Stomach smooth muscle (tissue), 2 donors: ENCODE measurements around the gene TMEM215.

ENCODE experiments used
- H3K27ac ChIP-seq: one replicate; pipeline ENCODE4 v1.7.0; 2013; ENCODE audit warnings: mild to moderate bottlenecking, low read length, inconsistent platforms
- H3K27me3 ChIP-seq, 2 donors: one replicate each; pipeline ENCODE4 v1.7.0; 2013; ENCODE audit warnings: low read length in 2 of 2; ENCODE audit not compliant: insufficient read depth in 2 of 2, control insufficient read depth in 1 of 2
- H3K36me3 ChIP-seq, 2 donors: one replicate each; pipeline ENCODE4 v1.7.0; 2013; ENCODE audit warnings: low read length in 2 of 2; ENCODE audit not compliant: control insufficient read depth in 2 of 2, insufficient read depth in 2 of 2
- H3K4me1 ChIP-seq: one replicate; pipeline ENCODE4 v1.7.0; 2013; ENCODE audit warnings: low read length; ENCODE audit not compliant: control insufficient read depth, insufficient read depth
- H3K4me3 ChIP-seq, 2 donors: one replicate each; pipeline ENCODE4 v1.7.0; 2013; ENCODE audit warnings: low read length in 2 of 2
- H3K9ac ChIP-seq, 2 donors: one replicate each; pipeline ENCODE4 v1.7.0; 2013; ENCODE audit warnings: low read length in 2 of 2, mild to moderate bottlenecking in 1 of 2
- H3K9me3 ChIP-seq, 2 donors: one replicate each; pipeline ENCODE4 v1.7.0; 2013; ENCODE audit warnings: low read length in 2 of 2; ENCODE audit not compliant: control insufficient read depth in 2 of 2
- donor health status: healthy.
- donor health status: Pancreatic carcinoma.

Gene TMEM215

GRCh38 chr9:32828861-32829260 lies 45.5 kb downstream of the TMEM215 start:
- H3K9ac ChIP-seq: no peak overlapping the region
- no peaks in the 10 kb centered on the region for H3K4me1 ChIP-seq
- no peak overlapping the region for H3K4me3 ChIP-seq
- H3K36me3 ChIP-seq: no peaks in the 10 kb centered on the region
- no peaks in the 10 kb centered on the region for H3K9me3 ChIP-seq
- H3K27me3 ChIP-seq: no peaks in the 10 kb centered on the region
- no peak overlapping the region for H3K27ac ChIP-seq

DNA sequence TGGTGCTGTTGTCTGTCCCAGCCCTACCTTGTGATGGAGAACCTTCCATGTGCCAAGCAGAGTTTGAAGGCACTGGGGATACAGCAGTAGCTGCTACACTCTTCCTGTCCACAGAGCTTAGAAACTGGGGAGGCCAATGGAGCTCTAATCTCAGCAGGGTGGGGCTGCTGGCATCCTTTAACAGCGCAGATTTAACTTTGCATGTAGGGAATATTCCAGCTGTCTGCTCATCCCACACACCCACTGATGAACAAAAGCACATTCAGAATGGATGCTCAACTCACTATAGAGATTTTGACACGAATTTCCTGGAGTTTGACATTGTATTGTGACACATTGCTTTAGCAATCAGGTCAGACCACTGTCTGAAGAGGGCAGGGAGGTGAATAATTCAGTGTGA lies 49.0 kb downstream of the TMEM215 start:
- Histone ChIP-seq H3K27ac (no peak overlapping the region), H3K4me3 (no peak overlapping the region), H3K4me1 (no peaks in the 10 kb centered on the region), H3K9me3 (no peaks in the 10 kb centered on the region), H3K27me3 (no peaks in the 10 kb centered on the region), H3K36me3 (no peaks in the 10 kb centered on the region), H3K9ac (no peak overlapping the region)
